Gastroesophageal sphincter (tissue), 4 donors: ENCODE results near the gene ABCA9. TPM values are rescaled to one million over a fixed set of nuclear protein-coding genes. Genes with fewer than 3 reads are reported as not detected.

ENCODE experiments used
- ATAC-seq: fragments of 150-250 bp; one replicate; pipeline ENCODE4 v1.9.1; 2016; ENCODE audit warnings: mild to moderate bottlenecking, moderate library complexity
- H3K27ac ChIP-seq, 4 donors: fragments of 200-600 bp; sonication (generic) in 3 of 4; 1 replicate in 3 of 4; 2 replicates in 1 of 4; pipeline ENCODE4 v1.5.1; 2016 to 2019
- H3K27me3 ChIP-seq: fragments of 200-600 bp; sonication (generic); one replicate; pipeline ENCODE4 v1.5.1; 2019
- H3K36me3 ChIP-seq, 2 donors: fragments of 200-600 bp; sonication (generic); one replicate each; pipeline ENCODE4 v1.5.1; 2019; ENCODE audit warnings: control low read depth in 1 of 2
- H3K4me1 ChIP-seq, 3 donors: fragments of 200-600 bp; sonication (generic); 1 replicate in 2 of 3; 2 replicates in 1 of 3; pipeline ENCODE4 v1.5.1; 2016 to 2019; ENCODE audit warnings: control low read depth in 2 of 3
- H3K4me3 ChIP-seq, 2 donors: fragments of 200-600 bp; sonication (generic); one replicate each; pipeline ENCODE4 v1.5.1; 2019; ENCODE audit warnings: mild to moderate bottlenecking in 1 of 2, moderate library complexity in 1 of 2
- H3K9me3 ChIP-seq, 3 donors: fragments of 200-600 bp; sonication (generic); one replicate each; pipeline ENCODE4 v1.5.1; 2017 to 2019; ENCODE audit warnings: control low read depth in 2 of 3
- EP300 ChIP-seq: sonication (generic); formaldehyde crosslinking; IDR thresholded peaks from one replicate; pipeline ENCODE4 v1.6.1; 2017; ENCODE audit warnings: antibody characterized with exemption, mild to moderate bottlenecking
- POLR2A ChIP-seq, 2 donors: fragments of 450-650 bp; IDR thresholded peaks; one replicate each; pipeline ENCODE4 v1.6.1; 2017; ENCODE audit warnings: antibody characterized with exemption in 2 of 2, mild to moderate bottlenecking in 2 of 2, moderate library complexity in 1 of 2
- POLR2AphosphoS5 ChIP-seq: sonication (generic); formaldehyde crosslinking; IDR thresholded peaks from one replicate; pipeline ENCODE4 v1.6.1; 2017; ENCODE audit warnings: antibody characterized with exemption
- WGBS, 2 donors: methylation state at CpG; one replicate each; pipeline ENCODE4 v1.1.5; 2018; ENCODE audit warnings: low coverage in 1 of 2; 5-methylcytosine and 5-hydroxymethylcytosine counted together
- total RNA-seq, 4 donors: library from RNA; depleted of rRNA; stranded (reverse); fragments of >200 nt; gene quantifications; one replicate each; pipeline ENCODE4 v1.1.0, GENCODE V29; 2016
- TF ChIP-seq, protein P1 (sequence below), 4 experiments: fragments of 200-600 bp in 2 of 4; fragments of 450-650 bp in 2 of 4; sonication (generic) in 1 of 4; IDR thresholded peaks; one replicate each; pipeline ENCODE4 v1.5.1; 2017 to 2019; ENCODE audit warnings: antibody characterized with exemption in 4 of 4, mild to moderate bottlenecking in 2 of 4, moderate library complexity in 2 of 4

The ABCA9 gene
- total RNA-seq, 4 donors from 2014 or later, result 18.3 to 64.6 (median 26.5) TPM

DNA sequence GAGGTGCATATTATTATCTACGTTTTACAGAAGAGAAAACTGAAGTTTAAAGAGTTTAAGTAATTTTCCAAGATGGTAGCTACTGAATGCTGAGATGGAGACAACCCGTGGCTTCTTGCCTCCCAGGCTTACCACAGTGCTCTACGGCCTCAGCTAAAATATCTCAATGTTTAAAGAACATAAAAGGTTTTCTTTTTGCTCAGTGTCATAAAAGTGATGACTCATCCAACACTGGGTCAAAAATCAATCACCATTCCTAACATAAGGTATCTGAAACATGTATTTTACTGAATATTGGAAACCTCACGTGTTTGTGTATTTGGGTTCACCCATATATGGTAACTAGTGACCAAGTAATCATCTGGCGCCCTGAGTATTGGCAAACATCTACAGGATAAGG, 18.4 kb downstream of the ABCA9 start:
- Histone ChIP-seq H3K4me3 (no peak overlapping the region), H3K4me1 (no peaks in the 10 kb centered on the region), H3K36me3 (peaks cover 0 to 15% of the 10 kb centered on the region in 2 donors), H3K9me3 (peaks cover 0 to 3% (median 0%) of the 10 kb centered on the region in 3 donors), H3K27me3 (no peaks in the 10 kb centered on the region), H3K27ac (no peak overlapping the region)
- 80 to 82% methylated on average over 3 to 5 of the region's 5 CpGs for WGBS, 2 donors
- TF ChIP-seq POLR2A (IDR thresholded peaks at IDR 0.05) (no peak), POLR2AphosphoS5 (no peak), EP300 (no peak)
- TF ChIP-seq, protein P1, sequence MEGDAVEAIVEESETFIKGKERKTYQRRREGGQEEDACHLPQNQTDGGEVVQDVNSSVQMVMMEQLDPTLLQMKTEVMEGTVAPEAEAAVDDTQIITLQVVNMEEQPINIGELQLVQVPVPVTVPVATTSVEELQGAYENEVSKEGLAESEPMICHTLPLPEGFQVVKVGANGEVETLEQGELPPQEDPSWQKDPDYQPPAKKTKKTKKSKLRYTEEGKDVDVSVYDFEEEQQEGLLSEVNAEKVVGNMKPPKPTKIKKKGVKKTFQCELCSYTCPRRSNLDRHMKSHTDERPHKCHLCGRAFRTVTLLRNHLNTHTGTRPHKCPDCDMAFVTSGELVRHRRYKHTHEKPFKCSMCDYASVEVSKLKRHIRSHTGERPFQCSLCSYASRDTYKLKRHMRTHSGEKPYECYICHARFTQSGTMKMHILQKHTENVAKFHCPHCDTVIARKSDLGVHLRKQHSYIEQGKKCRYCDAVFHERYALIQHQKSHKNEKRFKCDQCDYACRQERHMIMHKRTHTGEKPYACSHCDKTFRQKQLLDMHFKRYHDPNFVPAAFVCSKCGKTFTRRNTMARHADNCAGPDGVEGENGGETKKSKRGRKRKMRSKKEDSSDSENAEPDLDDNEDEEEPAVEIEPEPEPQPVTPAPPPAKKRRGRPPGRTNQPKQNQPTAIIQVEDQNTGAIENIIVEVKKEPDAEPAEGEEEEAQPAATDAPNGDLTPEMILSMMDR (IDR thresholded peaks at IDR 0.05), result no peak
- no peak for ATAC-seq

DNA sequence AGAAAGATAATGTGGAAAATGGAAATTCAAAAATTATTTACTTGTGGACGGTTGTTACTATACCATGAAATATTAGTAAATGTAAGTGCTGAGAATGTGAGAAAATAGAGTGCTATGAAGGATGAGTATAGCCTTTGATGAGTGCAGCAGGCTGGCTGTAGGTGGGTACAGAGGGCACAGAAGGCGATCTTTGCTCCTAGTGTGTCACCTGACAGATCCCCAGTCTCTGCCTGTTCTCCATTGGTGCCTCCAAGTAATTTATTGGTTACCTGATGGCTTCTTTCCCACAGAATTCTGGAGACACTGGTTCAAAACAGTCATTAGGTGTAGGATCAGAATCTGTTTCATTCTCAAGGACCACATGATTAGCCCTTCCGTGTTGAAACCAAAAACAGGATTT, 28.9 kb downstream of the ABCA9 start:
- no peaks in the 10 kb centered on the region for H3K27me3 ChIP-seq
- peaks cover 0 to 35% of the 10 kb centered on the region in 2 donors for H3K36me3 ChIP-seq
- TF ChIP-seq, protein P1 (IDR thresholded peaks at IDR 0.05), result no peak
- TF ChIP-seq POLR2A (IDR thresholded peaks at IDR 0.05) (no peak), EP300 (no peak), POLR2AphosphoS5 (no peak)
- H3K4me1 ChIP-seq, result no peaks in the 10 kb centered on the region
- no peaks in the 10 kb centered on the region for H3K9me3 ChIP-seq
- H3K4me3 ChIP-seq, result no peak overlapping the region
- WGBS, 2 donors, result 87 to 89% methylated on average over 3 of the region's 3 CpGs
- no peak for ATAC-seq
- no peak overlapping the region for H3K27ac ChIP-seq

- TF ChIP-seq EP300 (no peak), POLR2AphosphoS5 (no peak), POLR2A (IDR thresholded peaks at IDR 0.05) (no peak)
- TF ChIP-seq, protein P1 (IDR thresholded peaks at IDR 0.05), result no peak
- Histone ChIP-seq H3K36me3 (peaks cover 0 to 40% of the 10 kb centered on the region in 2 donors), H3K27me3 (no peaks in the 10 kb centered on the region), H3K4me1 (no peaks in the 10 kb centered on the region), H3K27ac (no peak overlapping the region), H3K4me3 (no peak overlapping the region), H3K9me3 (no peaks in the 10 kb centered on the region)
- WGBS, 2 donors, result 80 to 92% methylated on average over 1 of the region's 1 CpG
- no peak for ATAC-seq
Measured at GRCh38 chr17:69030169-69030568, 30.6 kb downstream of the ABCA9 start.

DNA sequence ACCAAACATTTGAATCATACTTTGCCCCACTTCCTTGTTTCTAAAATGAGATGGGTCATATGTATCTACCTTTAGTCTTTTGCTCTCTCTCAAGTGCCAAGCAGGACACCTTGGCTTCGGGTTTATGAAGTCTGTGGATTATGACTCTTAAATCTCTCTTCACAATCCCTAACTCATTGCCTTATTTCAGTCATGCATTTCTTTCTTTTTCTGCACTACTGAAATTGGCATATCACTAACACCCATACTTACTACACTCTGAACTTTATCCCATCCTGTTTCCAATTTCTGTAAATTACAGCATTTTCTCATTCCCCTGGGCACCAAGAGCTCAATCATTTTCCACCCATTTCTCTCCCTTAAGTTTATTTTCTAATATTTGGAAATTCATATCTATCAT, 42.0 kb downstream of the ABCA9 start:
- no peaks in the 10 kb centered on the region for H3K9me3 ChIP-seq
- no peak for ATAC-seq

More for the DNA sequence above, 42.0 kb downstream of the ABCA9 start:
- H3K36me3 ChIP-seq, result peaks cover 0 to 30% of the 10 kb centered on the region in 2 donors
- TF ChIP-seq POLR2AphosphoS5 (no peak), POLR2A (IDR thresholded peaks at IDR 0.05) (no peak), EP300 (no peak)
- TF ChIP-seq, protein P1 (IDR thresholded peaks at IDR 0.05), result no peak
- no peak overlapping the region for H3K4me3 ChIP-seq
- no peaks in the 10 kb centered on the region for H3K27me3 ChIP-seq
- WGBS, 2 donors, result 85 to 88% methylated on average over 1 of the region's 1 CpG
- no peak overlapping the region for H3K27ac ChIP-seq
- no peaks in the 10 kb centered on the region for H3K4me1 ChIP-seq
